Measurements from ENCODE around the gene METTL3.

Gene METTL3

GRCh38 chr14:21476523-21476924 is 34.6 kb downstream of the METTL3 start:
- peak; percentile 83 for DNase-seq

GRCh38 chr14:21475767-21476522 is 35.2 kb downstream of the METTL3 start:
- DNase-seq = peak; percentile 2

DNA sequence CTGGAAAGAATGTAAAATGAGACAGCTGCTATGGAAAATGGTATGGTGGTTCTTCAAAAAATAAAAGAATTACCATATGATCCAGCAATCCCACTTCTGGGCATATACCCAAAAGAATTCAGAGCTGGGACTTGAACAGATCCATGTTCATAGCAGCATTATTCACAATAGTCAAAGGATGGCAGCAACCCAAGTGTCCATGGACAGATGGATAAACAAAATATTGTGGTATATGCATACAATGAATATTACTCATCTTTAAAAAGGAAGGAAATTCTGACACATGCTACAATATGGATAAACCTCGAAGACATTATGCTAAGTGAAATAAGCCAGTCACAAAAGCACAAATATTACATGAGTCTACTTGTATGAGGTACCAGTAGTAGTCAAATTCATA is 43.5 kb downstream of the METTL3 start:
- no peak for DNase-seq

DNA sequence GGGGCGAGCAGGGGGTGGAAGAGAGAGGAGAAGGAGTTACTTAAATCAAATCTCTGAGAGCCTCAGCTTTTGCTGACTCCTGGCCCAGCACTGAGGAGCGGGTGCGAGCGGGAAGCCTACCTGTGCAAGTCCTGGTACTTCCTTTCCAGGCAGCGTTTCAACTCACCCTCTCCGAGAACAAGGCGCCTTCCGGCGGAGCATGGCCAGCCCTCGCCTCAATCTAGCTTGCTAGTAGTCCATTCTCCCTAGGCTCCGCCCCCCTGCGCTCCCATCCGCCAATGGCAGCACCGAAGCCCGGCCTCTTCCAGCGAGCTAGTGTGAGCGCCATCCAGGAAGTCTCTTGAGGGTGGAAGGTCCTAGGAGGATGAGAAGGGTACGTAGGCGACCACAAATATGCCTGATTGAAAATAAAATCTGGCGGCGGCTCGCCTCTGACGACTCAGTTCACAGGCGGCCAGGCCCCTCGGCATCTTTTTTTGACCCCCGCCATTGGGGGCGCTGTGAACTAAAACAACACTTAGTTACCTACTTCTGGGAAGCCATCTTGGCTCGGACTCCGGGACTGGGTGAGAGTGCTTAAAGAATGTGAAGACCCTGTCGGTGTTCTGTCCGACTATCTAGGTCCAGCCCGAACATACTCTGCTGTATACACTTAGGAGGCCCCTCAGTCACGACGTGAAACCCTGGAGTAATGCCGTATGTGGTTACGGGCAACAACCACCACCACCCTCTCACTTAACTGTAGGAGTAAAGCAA is 55.0 kb downstream of the METTL3 start, which contains the start of gene CHD8:
CHD8 (minus strand) TSS at position 212 of the 756 bp plus-strand sequence. CDS start 24,480 bp downstream, outside the sequence.
- DNase-seq = peak; percentile 96

GRCh38 chr14:21455592-21455911 is 55.6 kb downstream of the METTL3 start:
- peak; percentile 51 for DNase-seq

- peak; percentile 21 for DNase-seq
These were observed 56.1 kb downstream of the METTL3 start for GRCh38 chr14:21454843-21455544.

- DNase-seq = no peak
These were observed 61.3 kb downstream of the METTL3 start for GRCh38 chr14:21449899-21450216.
